ENCODE data around the gene PRKCQ. TPM values are rescaled to one million over a fixed set of nuclear protein-coding genes. Genes with fewer than 3 reads are reported as not detected.

Gene PRKCQ
- total and polyA plus RNA-seq, 7 donors, result 6.6 to 76.3 (median 33.8) TPM

- TF ChIP-seq, protein P1, sequence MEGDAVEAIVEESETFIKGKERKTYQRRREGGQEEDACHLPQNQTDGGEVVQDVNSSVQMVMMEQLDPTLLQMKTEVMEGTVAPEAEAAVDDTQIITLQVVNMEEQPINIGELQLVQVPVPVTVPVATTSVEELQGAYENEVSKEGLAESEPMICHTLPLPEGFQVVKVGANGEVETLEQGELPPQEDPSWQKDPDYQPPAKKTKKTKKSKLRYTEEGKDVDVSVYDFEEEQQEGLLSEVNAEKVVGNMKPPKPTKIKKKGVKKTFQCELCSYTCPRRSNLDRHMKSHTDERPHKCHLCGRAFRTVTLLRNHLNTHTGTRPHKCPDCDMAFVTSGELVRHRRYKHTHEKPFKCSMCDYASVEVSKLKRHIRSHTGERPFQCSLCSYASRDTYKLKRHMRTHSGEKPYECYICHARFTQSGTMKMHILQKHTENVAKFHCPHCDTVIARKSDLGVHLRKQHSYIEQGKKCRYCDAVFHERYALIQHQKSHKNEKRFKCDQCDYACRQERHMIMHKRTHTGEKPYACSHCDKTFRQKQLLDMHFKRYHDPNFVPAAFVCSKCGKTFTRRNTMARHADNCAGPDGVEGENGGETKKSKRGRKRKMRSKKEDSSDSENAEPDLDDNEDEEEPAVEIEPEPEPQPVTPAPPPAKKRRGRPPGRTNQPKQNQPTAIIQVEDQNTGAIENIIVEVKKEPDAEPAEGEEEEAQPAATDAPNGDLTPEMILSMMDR (IDR thresholded peaks at IDR 0.05), result no peak
- no peak for ATAC-seq
- 85 to 91% (median 86%) methylated on average over 7 of the region's 7 CpGs for WGBS, 3 donors
These were observed 116.7 kb downstream of the PRKCQ start for GRCh38 chr10:6463366-6463765.

DNA sequence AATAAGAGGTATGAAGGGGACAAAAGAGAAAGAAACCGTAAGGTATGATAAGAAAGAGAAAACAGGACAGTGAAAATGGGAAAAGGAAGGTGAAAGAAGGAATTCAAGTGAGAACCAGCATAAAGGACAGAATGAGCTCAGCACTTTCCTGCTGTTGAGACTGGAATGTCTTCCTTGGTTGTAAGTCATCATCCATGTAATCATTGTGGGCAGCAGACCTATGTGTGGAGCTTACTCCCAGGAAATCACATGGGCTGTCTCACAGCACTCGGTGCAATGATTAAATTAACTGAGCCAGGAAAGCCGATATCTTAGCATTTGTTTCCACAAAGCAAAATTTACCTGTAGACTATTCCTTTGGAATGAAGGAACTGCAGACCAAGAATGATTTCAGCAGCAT lies 118.1 kb downstream of the PRKCQ start:
- TF ChIP-seq, protein P1 (IDR thresholded peaks at IDR 0.05), result no peak
- Histone ChIP-seq H3K4me1 (no peaks in the 10 kb centered on the region), H3K27ac (peak overlapping the region; percentile 41), H3K36me3 (ENCODE audit: insufficient read depth in 1 of 2, low read depth in 1 of 2) (peaks cover 7 to 79% of the 10 kb centered on the region in 2 donors), H3K4me3 (no peak overlapping the region), H3K27me3 (ENCODE audit: insufficient read depth in 3 of 3, low read length in 2 of 3) (no peaks in the 10 kb centered on the region), H3K9me3 (no peaks in the 10 kb centered on the region)
- DNase-seq, result no peak
- ATAC-seq, result no peak
- WGBS, 3 donors, result 64 to 83% (median 68%) methylated on average over 3 of the region's 3 CpGs
- intact Hi-C loops (cut with DNase I), result loop anchor here in 1 of 2 donors (10.0 kb wide), 1 partner anchor 47 kb away; no protein-coding TSS in a partner anchor

More at GRCh38 chr10:6463366-6463765, 116.7 kb downstream of the PRKCQ start:
- intact Hi-C loops (cut with DNase I), result loop anchor here in 1 of 2 donors (10.0 kb wide), 1 partner anchor 49 kb away; no protein-coding TSS in a partner anchor
- H3K9me3 ChIP-seq, result no peaks in the 10 kb centered on the region
- H3K4me3 ChIP-seq, result no peak overlapping the region
- H3K36me3 ChIP-seq (ENCODE audit: insufficient read depth in 1 of 2, low read depth in 1 of 2), result peaks cover 7 to 65% of the 10 kb centered on the region in 2 donors
- H3K27ac ChIP-seq, result no peak overlapping the region
- H3K4me1 ChIP-seq, result peaks cover 10% of the 10 kb centered on the region
- no peak for DNase-seq
- H3K27me3 ChIP-seq (ENCODE audit: insufficient read depth in 3 of 3, low read length in 2 of 3), result no peaks in the 10 kb centered on the region

- Histone ChIP-seq H3K4me3 (no peak overlapping the region), H3K36me3 (ENCODE audit: insufficient read depth in 1 of 2, low read depth in 1 of 2) (peaks cover 10 to 89% of the 10 kb centered on the region in 2 donors), H3K27ac (no peak overlapping the region), H3K4me1 (no peaks in the 10 kb centered on the region), H3K9me3 (no peaks in the 10 kb centered on the region), H3K27me3 (ENCODE audit: insufficient read depth in 3 of 3, low read length in 2 of 3) (no peaks in the 10 kb centered on the region)
- WGBS, 3 donors, result 92 to 100% (median 94%) methylated on average over 2 of the region's 2 CpGs
- intact Hi-C loops (cut with DNase I), result loop anchor here in 1 of 2 donors (10.0 kb wide), 1 partner anchor 46 kb away; no protein-coding TSS in a partner anchor
- TF ChIP-seq, protein P1 (IDR thresholded peaks at IDR 0.05), result no peak
- ATAC-seq (no peak), DNase-seq (no peak)
These were observed 119.1 kb downstream of the PRKCQ start for GRCh38 chr10:6460861-6461409.

DNA sequence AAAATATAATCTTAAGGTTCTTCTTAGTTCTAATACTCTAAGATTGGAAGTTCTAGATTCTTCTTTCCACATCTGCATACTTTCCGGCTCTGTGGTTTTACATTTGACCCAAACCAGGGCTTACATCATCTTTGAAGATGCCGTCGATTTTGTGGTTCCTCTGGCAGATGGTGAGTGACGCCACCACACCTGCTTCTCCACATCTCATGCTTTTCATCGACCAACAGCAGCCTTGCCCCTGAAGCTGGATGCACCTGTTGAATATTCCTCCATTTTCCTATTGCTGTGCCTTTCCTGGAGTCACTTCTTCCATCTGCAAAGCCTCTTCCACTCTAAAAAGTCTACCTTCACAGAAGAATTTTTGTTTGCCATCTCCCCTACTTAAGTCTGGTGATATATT lies 121.3 kb downstream of the PRKCQ start:
- 60 to 63% (median 60%) methylated on average over 5 of the region's 5 CpGs for WGBS, 3 donors
- intact Hi-C loops (cut with DNase I), result no loop called here

More for the DNA sequence above, 121.3 kb downstream of the PRKCQ start:
- ATAC-seq, result peak in 1 of 4 donors; percentile 79
- Histone ChIP-seq H3K9me3 (no peaks in the 10 kb centered on the region), H3K4me1 (no peaks in the 10 kb centered on the region), H3K36me3 (ENCODE audit: insufficient read depth in 1 of 2, low read depth in 1 of 2) (peaks cover 11 to 99% of the 10 kb centered on the region in 2 donors), H3K27ac (no peak overlapping the region), H3K27me3 (ENCODE audit: insufficient read depth in 3 of 3, low read length in 2 of 3) (no peaks in the 10 kb centered on the region), H3K4me3 (no peak overlapping the region)
- TF ChIP-seq, protein P1 (IDR thresholded peaks at IDR 0.05), result no peak
- DNase-seq, result no peak
